H1 (cell line): ENCODE measurements around the gene RAPH1. TPM values are rescaled to one million over a fixed set of nuclear protein-coding genes. Genes with fewer than 3 reads are reported as not detected.

Source experiments
- CTCF ChIA-PET: fragments of 300-600 bp; sonication (Branson Sonifier 250); formaldehyde crosslinking; loops from one replicate; lab custom pipeline; 2021; ENCODE audit not compliant: partially characterized antibody; lab: Charles Lee
- POLR2A ChIA-PET: fragments of 300-600 bp; sonication (Branson Sonifier 250); formaldehyde crosslinking; loops from one replicate; lab custom pipeline; 2021; ENCODE audit warnings: inconsistent platforms; ENCODE audit not compliant: partially characterized antibody; lab: Charles Lee
- DNase-seq, 2 experiments: peaks; one replicate each; pipeline versions ENCODE4 v3.0.0 to v3.0.0-alpha.2; 2010 to 2022; ENCODE audit warnings: low spot score in 2 of 2, low read depth in 1 of 2, mixed read lengths in 1 of 2
- FAIRE-seq: peaks from 2 replicates; lab custom pipeline; 2011; peaks lifted over from hg19 to GRCh38; lab: Jason Lieb, UNC
- H2AFZ ChIP-seq: 2 replicates; pipeline ENCODE4 v1.8.1; 2012; ENCODE audit warnings: low read length, inconsistent platforms
- H2AK5ac ChIP-seq: 2 replicates; pipeline ENCODE4 v1.6.1; 2013; ENCODE audit warnings: low read depth, low read length
- H2BK120ac ChIP-seq: replicated peaks from 2 replicates; pipeline ENCODE3; 2013; ENCODE audit warnings: low read depth, low read length, inconsistent platforms
- H2BK12ac ChIP-seq: 2 replicates; pipeline ENCODE4 v1.6.1; 2013; ENCODE audit warnings: low read depth, low read length
- H2BK15ac ChIP-seq: 2 replicates; pipeline ENCODE4 v1.6.1; 2013; ENCODE audit warnings: low read length
- H2BK20ac ChIP-seq: 2 replicates; pipeline ENCODE4 v1.6.1; 2013; ENCODE audit warnings: low read length
- H2BK5ac ChIP-seq: 2 replicates; pipeline ENCODE4 v1.6.1; 2013; ENCODE audit warnings: low read depth, low read length
- H3K14ac ChIP-seq: 2 replicates; pipeline ENCODE4 v1.6.1; 2013; ENCODE audit warnings: inconsistent platforms; ENCODE audit not compliant: insufficient read length
- H3K18ac ChIP-seq: 2 replicates; pipeline ENCODE4 v1.6.1; 2013; ENCODE audit warnings: low read length; ENCODE audit errors: extremely low read depth
- H3K23ac ChIP-seq: 2 replicates; pipeline ENCODE4 v1.6.1; 2013; ENCODE audit warnings: inconsistent platforms; ENCODE audit not compliant: insufficient read length
- H3K23me2 ChIP-seq: 2 replicates; pipeline ENCODE4 v1.6.1; 2013; ENCODE audit warnings: low read depth, low read length
- H3K27ac ChIP-seq: 2 replicates; pipeline ENCODE4 v1.6.1; 2011; ENCODE audit warnings: low read depth, low read length, inconsistent platforms
- H3K27me3 ChIP-seq, 4 experiments: replicated peaks in 1 of 4; 1 replicate in 1 of 4; 2 replicates in 3 of 4; pipeline versions ENCODE4 v1.6.1 to v1.8.1; 2011 to 2013; ENCODE audit warnings: low read length in 3 of 4, mild to moderate bottlenecking in 3 of 4, inconsistent platforms in 2 of 4, mixed read lengths in 2 of 4, moderate library complexity in 1 of 4; ENCODE audit not compliant: control insufficient read depth in 3 of 4, insufficient read depth in 3 of 4; ENCODE audit errors: extremely low read depth in 1 of 4
- H3K36me3 ChIP-seq, 4 experiments: 2 replicates each; pipeline versions ENCODE4 v1.6.1 to v1.8.1; 2011 to 2013; ENCODE audit warnings: mild to moderate bottlenecking in 4 of 4, low read length in 3 of 4, moderate library complexity in 2 of 4, control low read depth in 1 of 4, inconsistent platforms in 1 of 4; ENCODE audit not compliant: insufficient read depth in 4 of 4, control insufficient read depth in 2 of 4
- H3K4ac ChIP-seq: replicated peaks from 2 replicates; pipeline ENCODE3; 2013; ENCODE audit warnings: low read length, low read depth, mixed read lengths, inconsistent platforms; ENCODE audit not compliant: insufficient read length
- H3K4me1 ChIP-seq, 4 experiments: replicated peaks in 1 of 4; 1 replicate in 1 of 4; 2 replicates in 3 of 4; pipeline versions ENCODE4 v1.6.1 to v1.8.1; 2011 to 2013; ENCODE audit warnings: low read length in 3 of 4, inconsistent platforms in 2 of 4, mixed read lengths in 1 of 4; ENCODE audit not compliant: insufficient read depth in 4 of 4, control insufficient read depth in 3 of 4
- H3K4me2 ChIP-seq, 2 experiments: 2 replicates each; pipeline versions ENCODE4 v1.6.1 to v1.8.1; 2011 to 2013; ENCODE audit warnings: low read depth in 2 of 2, low read length in 2 of 2, control low read depth in 1 of 2, inconsistent platforms in 1 of 2, mild to moderate bottlenecking in 1 of 2; ENCODE audit not compliant: insufficient read depth in 1 of 2
- H3K4me3 ChIP-seq, 4 experiments: fragments of 200-600, 300-600 bp in 1 of 4; sonication (generic), shearing (Covaris generic), sonication (Bioruptor Twin) in 1 of 4; 2 replicates each; pipeline versions ENCODE4 v1.5.1 to v1.8.1; 2011 to 2016; ENCODE audit warnings: low read length in 4 of 4, low read depth in 3 of 4, control low read depth in 2 of 4, inconsistent platforms in 2 of 4, mild to moderate bottlenecking in 2 of 4, mixed read lengths in 1 of 4, moderate library complexity in 1 of 4; ENCODE audit not compliant: insufficient read depth in 2 of 4; ENCODE audit errors: extremely low read depth in 1 of 4
- H3K56ac ChIP-seq: replicated peaks from 2 replicates; pipeline ENCODE3; 2013; ENCODE audit warnings: low read depth, mild to moderate bottlenecking, mixed read lengths, low read length, inconsistent platforms; ENCODE audit not compliant: insufficient read length
- H3K79me1 ChIP-seq: 2 replicates; pipeline ENCODE4 v1.6.1; 2013; ENCODE audit warnings: low read depth, low read length, control low read depth
- H3K79me2 ChIP-seq, 2 experiments: 2 replicates each; pipeline versions ENCODE4 v1.6.1 to v1.8.1; 2012 to 2013; ENCODE audit warnings: low read length in 2 of 2, mild to moderate bottlenecking in 2 of 2, inconsistent platforms in 1 of 2; ENCODE audit not compliant: insufficient read depth in 2 of 2, control insufficient read depth in 1 of 2
- H3K9ac ChIP-seq, 4 experiments: replicated peaks in 1 of 4; 1 replicate in 1 of 4; 2 replicates in 3 of 4; pipeline versions ENCODE4 v1.6.1 to v1.8.1; 2011 to 2013; ENCODE audit warnings: low read depth in 3 of 4, low read length in 3 of 4, control low read depth in 2 of 4, mild to moderate bottlenecking in 2 of 4, moderate library complexity in 2 of 4, inconsistent platforms in 1 of 4; ENCODE audit errors: extremely low read depth in 1 of 4
- H3K9me3 ChIP-seq, 2 experiments: 2 replicates each; pipeline versions ENCODE4 v1.6.1 to v1.8.1; 2012 to 2013; ENCODE audit warnings: mild to moderate bottlenecking in 2 of 2, moderate library complexity in 2 of 2, control low read depth in 1 of 2, inconsistent platforms in 1 of 2, low read depth in 1 of 2, low read length in 1 of 2, mixed read lengths in 1 of 2; ENCODE audit not compliant: insufficient read depth in 2 of 2
- H4K20me1 ChIP-seq, 2 experiments: replicated peaks in 1 of 2; 2 replicates each; pipeline versions ENCODE3 to v1.8.1; 2011 to 2013; ENCODE audit warnings: inconsistent platforms in 2 of 2, low read length in 2 of 2, mild to moderate bottlenecking in 1 of 2; ENCODE audit not compliant: insufficient read depth in 2 of 2, control insufficient read depth in 1 of 2
- H4K5ac ChIP-seq: 2 replicates; pipeline ENCODE4 v1.6.1; 2013; ENCODE audit warnings: low read length, low read depth, mixed read lengths, inconsistent platforms; ENCODE audit not compliant: insufficient read length
- H4K8ac ChIP-seq: 2 replicates; pipeline ENCODE4 v1.8.0; 2013; ENCODE audit warnings: mild to moderate bottlenecking, moderate library complexity, low read length, inconsistent platforms; ENCODE audit not compliant: insufficient read depth; ENCODE audit errors: extremely low read depth
- H4K91ac ChIP-seq: replicated peaks from 2 replicates; pipeline ENCODE3; 2013; ENCODE audit warnings: low read length, mixed read lengths, inconsistent platforms; ENCODE audit not compliant: insufficient read length
- CBX5 ChIP-seq: fragments of 300-800, 300-1000 bp; sonication (generic); IDR thresholded peaks from 2 replicates; pipeline ENCODE4 v1.7.1; 2016; ENCODE audit warnings: antibody characterized with exemption, low read length, low read depth
- CHD1 ChIP-seq: IDR thresholded peaks from 2 replicates; pipeline ENCODE4 v1.6.1; 2012; ENCODE audit warnings: low read depth, low read length, improper control_type of control experiment
- GABPA ChIP-seq: IDR thresholded peaks from 2 replicates; pipeline ENCODE4 v1.6.1; 2011; ENCODE audit warnings: mild to moderate bottlenecking, low read length, moderate library complexity, borderline replicate concordance; ENCODE audit not compliant: insufficient read depth
- RAD21 ChIP-seq, 2 experiments: IDR thresholded peaks in 1 of 2; conservative IDR thresholded peaks in 1 of 2; 2 replicates each; pipeline ENCODE4 v1.6.1; 2011; ENCODE audit warnings: low read depth in 2 of 2, low read length in 2 of 2, improper control_type of control experiment in 1 of 2, inconsistent platforms in 1 of 2, mild to moderate bottlenecking in 1 of 2, moderate library complexity in 1 of 2
- RNF2 ChIP-seq: fragments of 200-900, 300-1000 bp; sonication (generic); IDR thresholded peaks from 2 replicates; pipeline ENCODE4 v1.7.1; 2016; ENCODE audit warnings: borderline replicate concordance, low read depth, mild to moderate bottlenecking, antibody characterized with exemption, low read length; ENCODE audit not compliant: poor library complexity, severe bottlenecking; ENCODE audit errors: missing control alignments
- YY1 ChIP-seq: IDR thresholded peaks from 2 replicates; pipeline ENCODE4 v1.6.1; 2011; ENCODE audit warnings: low read depth, mild to moderate bottlenecking, low read length
- WGBS, 2 experiments: shearing (Covaris generic) in 1 of 2; methylation state at CpG; one replicate each; pipeline versions ENCODE4 v1.1.6 to v1.1.7; 2013 to 2015; ENCODE audit warnings: low lambda C conversion rate in 2 of 2, mixed read lengths in 2 of 2, inconsistent platforms in 1 of 2, low coverage in 1 of 2, missing lambda C conversion rate in 1 of 2; ENCODE audit not compliant: insufficient replicate concordance in 2 of 2, insufficient coverage in 1 of 2, insufficient read length in 1 of 2; ENCODE audit errors: extremely low coverage in 1 of 2, missing lambda C conversion rate in 1 of 2; 5-methylcytosine and 5-hydroxymethylcytosine counted together
- polyA plus RNA-seq, 7 experiments: library from polyadenylated mRNA; depleted of rRNA in 3 of 7; stranded (reverse) in 5 of 7; unstranded in 2 of 7; fragments of >200 nt in 5 of 7; fragments of 200-250 nt in 2 of 7; gene quantifications; 1 replicate in 5 of 7; 2 replicates in 1 of 7; 4 replicates in 1 of 7; pipeline versions ENCODE4 v1.2.1 to v1.2.3, GENCODE V29; 2011 to 2013; ENCODE audit warnings: missing spikeins in 2 of 7, mixed read lengths in 2 of 7
- total RNA-seq: library from RNA; stranded (reverse); fragmentation: NEBNext Ultra II Directional; extraction: Animal tissue kit (Norgen Biotek cat#: 25700); gene quantifications from 2 replicates; pipeline ENCODE4 v1.2.1, GENCODE V29; 2021
- TF ChIP-seq, protein P1 (sequence below), 3 experiments: IDR thresholded peaks; 1 replicate in 2 of 3; 2 replicates in 1 of 3; pipeline versions ENCODE4 v1.5.1 to v1.6.1; 2011; ENCODE audit warnings: low read length in 3 of 3, mild to moderate bottlenecking in 3 of 3, inconsistent platforms in 2 of 3, low read depth in 1 of 3, moderate library complexity in 1 of 3; ENCODE audit not compliant: insufficient read depth in 1 of 3; ENCODE audit errors: control extremely low read depth in 1 of 3

The RAPH1 gene
- total and polyA plus RNA-seq, 2 of the 8 experiments (the other 6 are each of a cell fraction or from before 2014, with no cell fraction given): 3.8 to 27.4 TPM

- no peaks in the 10 kb centered on the region for H3K79me1 ChIP-seq
- no peak overlapping the region for H4K8ac ChIP-seq
- no peak overlapping the region for H3K27ac ChIP-seq
- H2BK120ac ChIP-seq: no peak overlapping the region
- H3K4me1 ChIP-seq: no peaks in the 10 kb centered on the region; a peak in 1 of 7 replicates
- no peak overlapping the region for H2BK5ac ChIP-seq
- no peak overlapping the region for H3K56ac ChIP-seq
- H4K5ac ChIP-seq: no peak overlapping the region
- H3K14ac ChIP-seq: no peak overlapping the region
- no peak overlapping the region for H3K4me3 ChIP-seq
- no peak overlapping the region for H2AK5ac ChIP-seq
- no peak overlapping the region for H2AFZ ChIP-seq
- no peak for DNase-seq
- H2BK20ac ChIP-seq: no peak overlapping the region
- H3K23ac ChIP-seq: no peak overlapping the region
- H3K27me3 ChIP-seq: no peaks in the 10 kb centered on the region
- H3K9ac ChIP-seq: no peak overlapping the region
- no peaks in the 10 kb centered on the region for H3K23me2 ChIP-seq
- peaks cover 0 to 40% (median 8%) of the 10 kb centered on the region in 4 experiments; a peak in 6 of 8 replicates for H3K36me3 ChIP-seq
- no peak overlapping the region for H2BK15ac ChIP-seq
- WGBS, 2 experiments: 90% methylated on average over 9 of the region's 9 CpGs; no CpG with 5 or more reads in 1 of the 2 experiments
- H3K4ac ChIP-seq: no peak overlapping the region
- H4K91ac ChIP-seq: no peak overlapping the region
- ChIA-PET CTCF (interaction anchor here (0.6 to 1.9 kb wide), 7 partner anchors 9 to 421 kb away, joined by 3 to 5 read pairs (median 4); no protein-coding TSS in a partner anchor), POLR2A (interaction anchor here (1.0 to 1.1 kb wide), 2 partner anchors 48 to 67 kb away, joined by 4 read pairs; partner anchors contain the start of gene ABI2)
- H3K79me2 ChIP-seq: no peaks in the 10 kb centered on the region
- TF ChIP-seq CBX5 (no peak), YY1 (0 out of 2 replicates have a peak, but pooled peaks have one; percentile 11), CHD1 (no peak), RNF2 (no peak), RAD21 (IDR thresholded peaks at IDR 0.05 in 1 of 2, conservative IDR thresholded peaks at IDR 0.05 in 1 of 2; ENCODE audit: low read depth in 2 of 2, low read length in 2 of 2) (peak; percentile 72 to 73), GABPA (no peak)
- TF ChIP-seq, protein P1, sequence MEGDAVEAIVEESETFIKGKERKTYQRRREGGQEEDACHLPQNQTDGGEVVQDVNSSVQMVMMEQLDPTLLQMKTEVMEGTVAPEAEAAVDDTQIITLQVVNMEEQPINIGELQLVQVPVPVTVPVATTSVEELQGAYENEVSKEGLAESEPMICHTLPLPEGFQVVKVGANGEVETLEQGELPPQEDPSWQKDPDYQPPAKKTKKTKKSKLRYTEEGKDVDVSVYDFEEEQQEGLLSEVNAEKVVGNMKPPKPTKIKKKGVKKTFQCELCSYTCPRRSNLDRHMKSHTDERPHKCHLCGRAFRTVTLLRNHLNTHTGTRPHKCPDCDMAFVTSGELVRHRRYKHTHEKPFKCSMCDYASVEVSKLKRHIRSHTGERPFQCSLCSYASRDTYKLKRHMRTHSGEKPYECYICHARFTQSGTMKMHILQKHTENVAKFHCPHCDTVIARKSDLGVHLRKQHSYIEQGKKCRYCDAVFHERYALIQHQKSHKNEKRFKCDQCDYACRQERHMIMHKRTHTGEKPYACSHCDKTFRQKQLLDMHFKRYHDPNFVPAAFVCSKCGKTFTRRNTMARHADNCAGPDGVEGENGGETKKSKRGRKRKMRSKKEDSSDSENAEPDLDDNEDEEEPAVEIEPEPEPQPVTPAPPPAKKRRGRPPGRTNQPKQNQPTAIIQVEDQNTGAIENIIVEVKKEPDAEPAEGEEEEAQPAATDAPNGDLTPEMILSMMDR (IDR thresholded peaks at IDR 0.05; ENCODE audit: control extremely low read depth in 1 of 3, insufficient read depth in 1 of 3, low read depth in 1 of 3, low read length in 3 of 3): peak; percentile 50 to 71 (median 63)
- H2BK12ac ChIP-seq: no peak overlapping the region
- H4K20me1 ChIP-seq: peaks cover 0 to 2% of the 10 kb centered on the region in 2 experiments
- H3K18ac ChIP-seq: no peak overlapping the region
- no peaks in the 10 kb centered on the region for H3K9me3 ChIP-seq
- no peak for FAIRE-seq
- no peak overlapping the region for H3K4me2 ChIP-seq
These were observed 140.4 kb downstream of the RAPH1 start for GRCh38 chr2:203394519-203395227.
